Stimulated activated CD8-positive, alpha-beta memory T cell treated with anti-CD3 and anti-CD28 coated beads, Interleukin-12 subunit alpha, Interleukin-12 subunit beta, amount 100 ng/mL, for 24 hours (primary cell): ENCODE data around the gene PMM2.

Source experiments
- DNase-seq: peaks from one replicate; pipeline ENCODE4 v3.0.0-alpha.2; 2020; ENCODE audit errors: extremely low read depth

PMM2 gene

DNA sequence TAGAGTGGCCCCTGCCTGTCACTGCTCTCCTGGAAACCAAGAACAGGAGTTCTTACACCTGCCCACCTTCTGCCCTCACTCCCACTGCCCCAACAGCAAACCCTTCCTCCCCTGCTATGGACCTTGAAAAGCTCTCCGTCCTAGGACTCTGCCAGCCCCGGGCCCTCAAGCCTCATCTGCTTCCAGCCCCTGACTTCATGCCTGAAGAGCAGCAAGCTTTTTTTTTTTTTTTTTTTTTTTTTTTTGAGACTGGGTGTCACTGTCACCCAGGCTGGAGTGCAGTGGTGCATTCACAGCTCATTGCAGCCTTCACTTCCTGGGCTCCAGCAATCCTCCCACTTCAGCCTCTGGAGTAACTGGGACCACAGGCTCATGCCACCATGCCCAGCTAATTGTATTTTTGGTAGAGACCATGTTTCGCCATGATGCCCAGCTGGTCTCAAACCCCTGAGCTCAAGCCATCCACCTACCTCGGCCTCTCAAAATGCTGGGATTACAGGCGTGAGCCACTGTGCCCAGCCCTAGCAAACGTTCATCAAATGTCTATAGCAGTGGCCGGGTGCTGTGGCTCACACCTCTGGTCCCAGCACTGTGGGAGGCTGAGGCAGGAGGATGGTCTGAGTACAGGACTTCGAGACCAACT lies 54.2 kb downstream of the PMM2 start:
- DNase-seq = no peak

- DNase-seq = no peak
Measured at GRCh38 chr16:8852534-8852933, 54.9 kb downstream of the PMM2 start.

GRCh38 chr16:8853150-8853549 lies 55.5 kb downstream of the PMM2 start:
- no peak for DNase-seq

- no peak for DNase-seq
Measured at GRCh38 chr16:8853611-8854010, 56.0 kb downstream of the PMM2 start.

GRCh38 chr16:8854298-8854948 lies 56.8 kb downstream of the PMM2 start:
- no peak for DNase-seq

GRCh38 chr16:8855051-8855786 lies 57.6 kb downstream of the PMM2 start:
- no peak for DNase-seq

DNA sequence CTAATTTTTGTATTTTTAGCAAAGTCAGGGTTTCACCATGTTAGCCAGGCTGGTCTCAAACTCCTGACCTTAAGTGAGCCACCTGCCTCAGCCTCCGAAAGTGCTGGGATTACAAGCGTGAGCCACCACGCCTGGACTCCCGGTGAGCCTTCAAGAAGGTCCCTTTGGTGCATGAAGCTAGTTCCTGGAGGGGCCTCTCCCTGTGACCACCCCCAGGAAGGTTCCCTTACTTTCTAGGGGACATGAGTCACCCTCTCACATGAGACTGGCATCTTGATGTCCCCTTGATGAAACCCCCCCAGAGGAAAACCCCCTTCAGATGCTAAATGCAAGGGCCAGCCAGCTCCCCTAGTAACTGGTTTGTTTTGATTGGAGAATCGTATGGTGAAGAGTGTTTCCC lies 58.3 kb downstream of the PMM2 start:
- no peak for DNase-seq

- no peak for DNase-seq
Measured at GRCh38 chr16:8858994-8859912, 61.6 kb downstream of the PMM2 start.

- DNase-seq = no peak
Measured at GRCh38 chr16:8859913-8860881, 62.6 kb downstream of the PMM2 start.

DNA sequence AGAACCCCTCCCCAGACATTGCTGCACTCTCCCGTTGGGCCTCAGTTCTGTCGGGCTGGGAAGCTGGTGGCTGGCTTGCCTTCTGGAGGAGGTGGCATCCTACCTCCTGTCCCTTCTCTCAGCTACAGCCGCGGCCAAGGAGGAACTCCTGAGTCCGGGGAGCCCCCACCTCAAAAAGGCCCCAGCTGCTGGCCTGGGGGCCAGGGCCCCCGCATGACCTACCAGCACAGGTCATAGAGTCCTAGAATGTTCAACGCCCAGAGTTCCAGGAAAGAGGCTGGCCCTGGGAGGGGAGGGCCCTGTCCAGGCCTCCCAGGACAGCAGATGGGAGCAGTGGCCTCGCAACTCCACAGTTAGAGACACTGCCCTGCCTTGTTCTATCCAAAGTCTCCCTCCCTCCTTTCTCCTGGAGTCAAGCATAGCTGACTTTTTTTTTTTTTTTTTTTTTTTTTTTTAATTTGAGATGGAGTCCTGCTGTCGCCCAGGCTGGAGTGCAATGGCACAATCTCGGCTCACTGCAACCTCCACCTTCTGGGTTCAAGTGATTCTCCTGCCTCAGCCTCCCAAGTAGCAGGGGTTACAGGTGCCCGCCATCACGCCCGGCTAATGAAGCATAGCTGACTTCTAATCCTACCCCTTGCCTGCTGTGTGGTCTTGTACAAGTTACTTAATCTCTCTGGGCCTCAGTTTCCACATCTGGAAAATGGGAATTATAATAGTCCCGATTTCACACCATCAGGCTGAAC lies 64.1 kb downstream of the PMM2 start:
- no peak for DNase-seq

GRCh38 chr16:8862309-8863130 lies 64.9 kb downstream of the PMM2 start:
- DNase-seq = no peak

GRCh38 chr16:8863594-8864424 lies 66.2 kb downstream of the PMM2 start:
- no peak for DNase-seq

- DNase-seq = no peak
Measured at GRCh38 chr16:8864480-8865110, 67.0 kb downstream of the PMM2 start.

- no peak for DNase-seq
Measured at GRCh38 chr16:8865145-8865882, 67.7 kb downstream of the PMM2 start.

- no peak for DNase-seq
Measured at GRCh38 chr16:8866118-8866883, 68.7 kb downstream of the PMM2 start.

- DNase-seq = no peak
Measured at GRCh38 chr16:8866884-8867215, 69.2 kb downstream of the PMM2 start.
